H1 (cell line): ENCODE measurements around the gene SLC12A4. TPM values are rescaled to one million over a fixed set of nuclear protein-coding genes. Genes with fewer than 3 reads are reported as not detected.

ENCODE experiments used
- CTCF ChIA-PET: fragments of 300-600 bp; sonication (Branson Sonifier 250); formaldehyde crosslinking; loops from one replicate; lab custom pipeline; 2021; ENCODE audit not compliant: partially characterized antibody; lab: Charles Lee
- POLR2A ChIA-PET: fragments of 300-600 bp; sonication (Branson Sonifier 250); formaldehyde crosslinking; loops from one replicate; lab custom pipeline; 2021; ENCODE audit warnings: inconsistent platforms; ENCODE audit not compliant: partially characterized antibody; lab: Charles Lee
- DNase-seq, 2 experiments: peaks; one replicate each; pipeline versions ENCODE4 v3.0.0 to v3.0.0-alpha.2; 2010 to 2022; ENCODE audit warnings: low spot score in 2 of 2, low read depth in 1 of 2, mixed read lengths in 1 of 2
- FAIRE-seq: peaks from 2 replicates; lab custom pipeline; 2011; peaks lifted over from hg19 to GRCh38; lab: Jason Lieb, UNC
- H2AFZ ChIP-seq: 2 replicates; pipeline ENCODE4 v1.8.1; 2012; ENCODE audit warnings: low read length, inconsistent platforms
- H2AK5ac ChIP-seq: 2 replicates; pipeline ENCODE4 v1.6.1; 2013; ENCODE audit warnings: low read depth, low read length
- H2BK120ac ChIP-seq: replicated peaks from 2 replicates; pipeline ENCODE3; 2013; ENCODE audit warnings: low read depth, low read length, inconsistent platforms
- H2BK12ac ChIP-seq: 2 replicates; pipeline ENCODE4 v1.6.1; 2013; ENCODE audit warnings: low read depth, low read length
- H2BK15ac ChIP-seq: 2 replicates; pipeline ENCODE4 v1.6.1; 2013; ENCODE audit warnings: low read length
- H2BK20ac ChIP-seq: 2 replicates; pipeline ENCODE4 v1.6.1; 2013; ENCODE audit warnings: low read length
- H2BK5ac ChIP-seq: 2 replicates; pipeline ENCODE4 v1.6.1; 2013; ENCODE audit warnings: low read depth, low read length
- H3K14ac ChIP-seq: 2 replicates; pipeline ENCODE4 v1.6.1; 2013; ENCODE audit warnings: inconsistent platforms; ENCODE audit not compliant: insufficient read length
- H3K18ac ChIP-seq: 2 replicates; pipeline ENCODE4 v1.6.1; 2013; ENCODE audit warnings: low read length; ENCODE audit errors: extremely low read depth
- H3K23ac ChIP-seq: 2 replicates; pipeline ENCODE4 v1.6.1; 2013; ENCODE audit warnings: inconsistent platforms; ENCODE audit not compliant: insufficient read length
- H3K23me2 ChIP-seq: 2 replicates; pipeline ENCODE4 v1.6.1; 2013; ENCODE audit warnings: low read depth, low read length
- H3K27ac ChIP-seq: 2 replicates; pipeline ENCODE4 v1.6.1; 2011; ENCODE audit warnings: low read depth, low read length, inconsistent platforms
- H3K27me3 ChIP-seq, 4 experiments: replicated peaks in 1 of 4; 1 replicate in 1 of 4; 2 replicates in 3 of 4; pipeline versions ENCODE4 v1.6.1 to v1.8.1; 2011 to 2013; ENCODE audit warnings: low read length in 3 of 4, mild to moderate bottlenecking in 3 of 4, inconsistent platforms in 2 of 4, mixed read lengths in 2 of 4, moderate library complexity in 1 of 4; ENCODE audit not compliant: control insufficient read depth in 3 of 4, insufficient read depth in 3 of 4; ENCODE audit errors: extremely low read depth in 1 of 4
- H3K36me3 ChIP-seq, 4 experiments: 2 replicates each; pipeline versions ENCODE4 v1.6.1 to v1.8.1; 2011 to 2013; ENCODE audit warnings: mild to moderate bottlenecking in 4 of 4, low read length in 3 of 4, moderate library complexity in 2 of 4, control low read depth in 1 of 4, inconsistent platforms in 1 of 4; ENCODE audit not compliant: insufficient read depth in 4 of 4, control insufficient read depth in 2 of 4
- H3K4ac ChIP-seq: replicated peaks from 2 replicates; pipeline ENCODE3; 2013; ENCODE audit warnings: low read length, low read depth, mixed read lengths, inconsistent platforms; ENCODE audit not compliant: insufficient read length
- H3K4me1 ChIP-seq, 4 experiments: replicated peaks in 1 of 4; 1 replicate in 1 of 4; 2 replicates in 3 of 4; pipeline versions ENCODE4 v1.6.1 to v1.8.1; 2011 to 2013; ENCODE audit warnings: low read length in 3 of 4, inconsistent platforms in 2 of 4, mixed read lengths in 1 of 4; ENCODE audit not compliant: insufficient read depth in 4 of 4, control insufficient read depth in 3 of 4
- H3K4me2 ChIP-seq, 2 experiments: 2 replicates each; pipeline versions ENCODE4 v1.6.1 to v1.8.1; 2011 to 2013; ENCODE audit warnings: low read depth in 2 of 2, low read length in 2 of 2, control low read depth in 1 of 2, inconsistent platforms in 1 of 2, mild to moderate bottlenecking in 1 of 2; ENCODE audit not compliant: insufficient read depth in 1 of 2
- H3K4me3 ChIP-seq, 4 experiments: fragments of 200-600, 300-600 bp in 1 of 4; sonication (generic), shearing (Covaris generic), sonication (Bioruptor Twin) in 1 of 4; 2 replicates each; pipeline versions ENCODE4 v1.5.1 to v1.8.1; 2011 to 2016; ENCODE audit warnings: low read length in 4 of 4, low read depth in 3 of 4, control low read depth in 2 of 4, inconsistent platforms in 2 of 4, mild to moderate bottlenecking in 2 of 4, mixed read lengths in 1 of 4, moderate library complexity in 1 of 4; ENCODE audit not compliant: insufficient read depth in 2 of 4; ENCODE audit errors: extremely low read depth in 1 of 4
- H3K56ac ChIP-seq: replicated peaks from 2 replicates; pipeline ENCODE3; 2013; ENCODE audit warnings: low read depth, mild to moderate bottlenecking, mixed read lengths, low read length, inconsistent platforms; ENCODE audit not compliant: insufficient read length
- H3K79me1 ChIP-seq: 2 replicates; pipeline ENCODE4 v1.6.1; 2013; ENCODE audit warnings: low read depth, low read length, control low read depth
- H3K79me2 ChIP-seq, 2 experiments: 2 replicates each; pipeline versions ENCODE4 v1.6.1 to v1.8.1; 2012 to 2013; ENCODE audit warnings: low read length in 2 of 2, mild to moderate bottlenecking in 2 of 2, inconsistent platforms in 1 of 2; ENCODE audit not compliant: insufficient read depth in 2 of 2, control insufficient read depth in 1 of 2
- H3K9ac ChIP-seq, 4 experiments: replicated peaks in 1 of 4; 1 replicate in 1 of 4; 2 replicates in 3 of 4; pipeline versions ENCODE4 v1.6.1 to v1.8.1; 2011 to 2013; ENCODE audit warnings: low read depth in 3 of 4, low read length in 3 of 4, control low read depth in 2 of 4, mild to moderate bottlenecking in 2 of 4, moderate library complexity in 2 of 4, inconsistent platforms in 1 of 4; ENCODE audit errors: extremely low read depth in 1 of 4
- H3K9me3 ChIP-seq, 2 experiments: 2 replicates each; pipeline versions ENCODE4 v1.6.1 to v1.8.1; 2012 to 2013; ENCODE audit warnings: mild to moderate bottlenecking in 2 of 2, moderate library complexity in 2 of 2, control low read depth in 1 of 2, inconsistent platforms in 1 of 2, low read depth in 1 of 2, low read length in 1 of 2, mixed read lengths in 1 of 2; ENCODE audit not compliant: insufficient read depth in 2 of 2
- H4K20me1 ChIP-seq, 2 experiments: replicated peaks in 1 of 2; 2 replicates each; pipeline versions ENCODE3 to v1.8.1; 2011 to 2013; ENCODE audit warnings: inconsistent platforms in 2 of 2, low read length in 2 of 2, mild to moderate bottlenecking in 1 of 2; ENCODE audit not compliant: insufficient read depth in 2 of 2, control insufficient read depth in 1 of 2
- H4K5ac ChIP-seq: 2 replicates; pipeline ENCODE4 v1.6.1; 2013; ENCODE audit warnings: low read length, low read depth, mixed read lengths, inconsistent platforms; ENCODE audit not compliant: insufficient read length
- H4K8ac ChIP-seq: 2 replicates; pipeline ENCODE4 v1.8.0; 2013; ENCODE audit warnings: mild to moderate bottlenecking, moderate library complexity, low read length, inconsistent platforms; ENCODE audit not compliant: insufficient read depth; ENCODE audit errors: extremely low read depth
- H4K91ac ChIP-seq: replicated peaks from 2 replicates; pipeline ENCODE3; 2013; ENCODE audit warnings: low read length, mixed read lengths, inconsistent platforms; ENCODE audit not compliant: insufficient read length
- BCL11A ChIP-seq, 2 experiments: IDR thresholded peaks; one replicate each; pipeline ENCODE4 v1.6.1; 2011; ENCODE audit warnings: low read depth in 2 of 2, low read length in 2 of 2, mild to moderate bottlenecking in 2 of 2
- CBX8 ChIP-seq: fragments of 300-800, 300-1000 bp; sonication (generic); IDR thresholded peaks from 2 replicates; pipeline ENCODE4 v1.7.1; 2016; ENCODE audit warnings: low read depth, low read length, borderline replicate concordance
- CREB1 ChIP-seq: IDR thresholded peaks from 2 replicates; pipeline ENCODE4 v1.6.1; 2012; ENCODE audit warnings: inconsistent platforms
- HDAC2 ChIP-seq, 2 experiments: fragments of 300-600 bp in 1 of 2; sonication (generic) in 1 of 2; IDR thresholded peaks; 2 replicates each; pipeline ENCODE4 v1.6.1; 2011 to 2012; ENCODE audit warnings: low read depth in 2 of 2, low read length in 2 of 2, mild to moderate bottlenecking in 2 of 2, moderate library complexity in 2 of 2, borderline replicate concordance in 1 of 2, inconsistent platforms in 1 of 2
- HDAC6 ChIP-seq: IDR thresholded peaks from one replicate; pipeline ENCODE4 v1.7.1; 2012; ENCODE audit warnings: low read depth, mild to moderate bottlenecking, inconsistent platforms, low read length, moderate library complexity
- JUND ChIP-seq: IDR thresholded peaks from 2 replicates; pipeline ENCODE4 v1.6.1; 2011; ENCODE audit warnings: mild to moderate bottlenecking, improper control_type of control experiment, low read length
- PHF8 ChIP-seq: fragments of 200-600 bp; sonication (generic); conservative IDR thresholded peaks from 2 replicates; pipeline ENCODE4 v1.7.1; 2012; ENCODE audit warnings: low read depth, mild to moderate bottlenecking, inconsistent platforms, low read length, moderate library complexity
- TAF1 ChIP-seq: IDR thresholded peaks from 2 replicates; pipeline ENCODE4 v1.6.1; 2011; ENCODE audit warnings: mild to moderate bottlenecking, low read depth, low read length
- TCF12 ChIP-seq: IDR thresholded peaks from 2 replicates; pipeline ENCODE4 v1.6.1; 2011; ENCODE audit warnings: low read depth, mild to moderate bottlenecking, low read length
- YY1 ChIP-seq: IDR thresholded peaks from 2 replicates; pipeline ENCODE4 v1.6.1; 2011; ENCODE audit warnings: low read depth, mild to moderate bottlenecking, low read length
- WGBS, 2 experiments: shearing (Covaris generic) in 1 of 2; methylation state at CpG; one replicate each; pipeline versions ENCODE4 v1.1.6 to v1.1.7; 2013 to 2015; ENCODE audit warnings: low lambda C conversion rate in 2 of 2, mixed read lengths in 2 of 2, inconsistent platforms in 1 of 2, low coverage in 1 of 2, missing lambda C conversion rate in 1 of 2; ENCODE audit not compliant: insufficient replicate concordance in 2 of 2, insufficient coverage in 1 of 2, insufficient read length in 1 of 2; ENCODE audit errors: extremely low coverage in 1 of 2, missing lambda C conversion rate in 1 of 2; 5-methylcytosine and 5-hydroxymethylcytosine counted together
- polyA plus RNA-seq, 7 experiments: library from polyadenylated mRNA; depleted of rRNA in 3 of 7; stranded (reverse) in 5 of 7; unstranded in 2 of 7; fragments of >200 nt in 5 of 7; fragments of 200-250 nt in 2 of 7; gene quantifications; 1 replicate in 5 of 7; 2 replicates in 1 of 7; 4 replicates in 1 of 7; pipeline versions ENCODE4 v1.2.1 to v1.2.3, GENCODE V29; 2011 to 2013; ENCODE audit warnings: missing spikeins in 2 of 7, mixed read lengths in 2 of 7
- total RNA-seq: library from RNA; stranded (reverse); fragmentation: NEBNext Ultra II Directional; extraction: Animal tissue kit (Norgen Biotek cat#: 25700); gene quantifications from 2 replicates; pipeline ENCODE4 v1.2.1, GENCODE V29; 2021

Gene SLC12A4
- total and polyA plus RNA-seq, 2 of the 8 experiments (the other 6 are each of a cell fraction or from before 2014, with no cell fraction given) = 41.3 to 49.3 TPM

DNA sequence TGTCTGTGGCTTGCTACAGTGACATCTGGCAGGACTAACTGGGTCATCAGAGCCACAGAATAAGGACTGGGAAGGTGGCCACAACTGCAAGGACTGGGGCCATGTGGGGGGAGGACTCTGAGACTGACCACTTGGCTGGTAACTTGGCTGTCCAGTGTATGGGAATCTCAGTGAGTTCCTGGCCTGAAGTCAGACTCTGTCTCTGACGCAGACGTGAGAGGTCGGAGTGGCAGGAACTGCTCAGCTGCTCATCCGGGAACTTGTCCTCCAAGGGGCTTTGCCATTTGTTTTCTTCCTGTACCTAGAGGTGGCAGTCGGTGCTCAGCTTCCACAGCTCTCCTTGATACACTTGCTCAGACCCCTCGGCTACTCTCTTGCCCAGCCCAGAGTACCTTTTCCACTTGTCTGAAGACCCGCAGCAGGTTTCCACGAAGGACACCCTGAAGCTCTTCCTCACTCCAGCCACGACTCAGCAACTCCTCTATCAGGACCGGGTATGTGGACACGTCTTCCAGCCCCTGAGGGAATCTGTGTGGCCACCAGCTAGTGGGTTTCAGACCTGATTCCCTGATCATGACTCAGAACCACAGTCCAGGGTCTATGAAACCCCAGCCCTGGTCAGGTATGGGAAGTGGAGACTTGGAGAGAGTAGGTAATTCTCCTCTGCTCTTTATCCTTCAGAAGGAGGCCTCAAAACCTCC lies 19.2 kb upstream of the SLC12A4 start:
- no peak overlapping the region for H3K27ac ChIP-seq
- H3K9me3 ChIP-seq = no peaks in the 10 kb centered on the region
- H3K4me1 ChIP-seq = no peaks in the 10 kb centered on the region
- CTCF ChIA-PET = interaction anchor here (0.6 to 4.1 kb wide), 7 partner anchors 10 to 491 kb away, joined by 3 to 23 read pairs (median 4); no protein-coding TSS in a partner anchor
- no peak overlapping the region for H2AK5ac ChIP-seq
- H3K4me2 ChIP-seq = no peak overlapping the region
- H4K91ac ChIP-seq = no peak overlapping the region
- H3K14ac ChIP-seq = no peak overlapping the region
- no peaks in the 10 kb centered on the region for H4K20me1 ChIP-seq
- no peak overlapping the region for H2BK20ac ChIP-seq
- H3K79me1 ChIP-seq = no peaks in the 10 kb centered on the region; the same call in 1 of the 2 replicates
- H3K79me2 ChIP-seq = no peaks in the 10 kb centered on the region
- no peak overlapping the region for H4K8ac ChIP-seq
- H3K4ac ChIP-seq = no peak overlapping the region
- no peak for TF ChIP-seq JUND
- TF ChIP-seq YY1 = no peak
- TF ChIP-seq HDAC6 = no peak
- TF ChIP-seq CBX8 = no peak
- TF ChIP-seq HDAC2 (IDR thresholded peaks at IDR 0.05; ENCODE audit: borderline replicate concordance in 1 of 2, low read depth in 2 of 2, low read length in 2 of 2) = no peak
- no peak for TF ChIP-seq PHF8
- TF ChIP-seq BCL11A (IDR thresholded peaks at IDR 0.05; ENCODE audit: low read depth in 2 of 2, low read length in 2 of 2) = no peak
- TF ChIP-seq CREB1 = no peak
- TF ChIP-seq TCF12 = no peak
- TF ChIP-seq TAF1 = no peak
- H2BK12ac ChIP-seq = no peak overlapping the region
- no peak overlapping the region for H2BK120ac ChIP-seq
- POLR2A ChIA-PET = interaction anchor here (0.9 kb wide), 1 partner anchor 36 kb away, joined by 3 read pairs; the partner anchor contains the start of genes DDX28 and DUS2
- H3K9ac ChIP-seq = no peak overlapping the region
- FAIRE-seq = no peak
- H2BK15ac ChIP-seq = no peak overlapping the region
- no peak overlapping the region for H3K56ac ChIP-seq
- H3K36me3 ChIP-seq = no peaks in the 10 kb centered on the region
- 91% methylated on average over 11 of the region's 11 CpGs; no CpG with 5 or more reads in 1 of the 2 experiments for WGBS, 2 experiments
- H3K18ac ChIP-seq = no peak overlapping the region
- H4K5ac ChIP-seq = no peak overlapping the region
- DNase-seq = no peak
- no peak overlapping the region for H3K4me3 ChIP-seq
- peaks cover 0 to 7% (median 5%) of the 10 kb centered on the region in 4 experiments; a peak in 5 of 7 replicates for H3K27me3 ChIP-seq
- no peak overlapping the region for H2BK5ac ChIP-seq
- no peaks in the 10 kb centered on the region for H3K23me2 ChIP-seq
- H3K23ac ChIP-seq = no peak overlapping the region
- no peak overlapping the region for H2AFZ ChIP-seq
